ENCODE data around the gene CCDC188. TPM values are rescaled to one million over a fixed set of nuclear protein-coding genes. Genes with fewer than 3 reads are reported as not detected.

The CCDC188 gene
- total and polyA plus RNA-seq, 9 of the 15 experiments (the other 6 are each of a cell fraction or from before 2014, with no cell fraction given), result not detected

- peaks cover 59% of the 10 kb centered on the region for H3K36me3 ChIP-seq (ENCODE audit: control insufficient read depth, insufficient read depth, low read length)
- in situ Hi-C loops (cut with MboI) (loop anchor here (5.0 kb wide), 1 partner anchor 155 kb away; no protein-coding TSS in a partner anchor), intact Hi-C loops (cut with micrococcal nuclease) (no loop called here)
- H2AFZ ChIP-seq (ENCODE audit: low read depth, low read length), result no peak overlapping the region
- CTCF ChIA-PET (ENCODE audit: low intra/inter-chr PET ratio), result interaction anchor here (0.7 to 5.8 kb wide), 2 partner anchors 156 to 867 kb away, joined by 3 to 80 read pairs; no protein-coding TSS in a partner anchor
- H4K20me1 ChIP-seq (replicated peaks; ENCODE audit: control insufficient read depth, insufficient read depth, low read length), result peaks cover 71% of the 10 kb centered on the region
- DNase-seq (ENCODE audit: extremely low read depth in 1 of 4, low spot score in 3 of 4) (no peak), FAIRE-seq (no peak), ATAC-seq (peak; percentile 4)
- POLR2A ChIA-PET, result interaction anchor here (0.6 to 8.3 kb wide), 12 partner anchors 9 to 403 kb away, joined by 3 to 212 read pairs (median 3); partner anchors contain the start of genes COMT, RANBP1, TANGO2 and TRMT2A
- peaks cover 6 to 73% of the 10 kb centered on the region in 2 experiments for H3K4me1 ChIP-seq (replicated peaks in 1 of 2; ENCODE audit: control insufficient read depth in 2 of 2, insufficient read depth in 2 of 2, low read length in 2 of 2)
- no peaks in the 10 kb centered on the region for H3K27me3 ChIP-seq (ENCODE audit: control insufficient read depth in 2 of 2, insufficient read depth in 2 of 2, low read length in 2 of 2)
- peaks cover 4% of the 10 kb centered on the region for H3K9me1 ChIP-seq (ENCODE audit: control insufficient read depth, insufficient read depth, low read length)
- no peak overlapping the region for H3K4me3 ChIP-seq
- H3K79me2 ChIP-seq (ENCODE audit: control insufficient read depth, insufficient read depth, low read length), result peaks cover 30% of the 10 kb centered on the region
- no TSS peak for BruUV-seq (replicated peaks)
- H3K27ac ChIP-seq (ENCODE audit: extremely low read depth, low read depth, low read length), result no peak overlapping the region
- H3K4me2 ChIP-seq (ENCODE audit: insufficient read depth, low read length), result no peak overlapping the region
- WGBS (ENCODE audit: insufficient coverage, low coverage, missing lambda C conversion rate), result 90% methylated on average over 15 of the region's 15 CpGs
- peak overlapping the region in 1 of 2 experiments; percentile 71; a peak in 2 of 4 replicates for H3K9ac ChIP-seq (ENCODE audit: insufficient read depth in 1 of 2, low read depth in 2 of 2, low read length in 2 of 2)
- H3K9me3 ChIP-seq (replicated peaks; ENCODE audit: control insufficient read depth, insufficient read depth, low read depth, low read length), result no peaks in the 10 kb centered on the region
- TF ChIP-seq TGIF2 (CRISPR knock-in tag; IDR thresholded peaks at IDR 0.05) (no peak), NONO (IDR thresholded peaks at IDR 0.05; ENCODE audit: low read depth in 2 of 2, low read length in 1 of 2) (peak in 1 of 2 experiments; percentile 50; a peak in 1 of 4 replicates), RB1 (IDR thresholded peaks at IDR 0.05; ENCODE audit: low read depth) (peak; percentile 22; the same call in 1 of the 2 replicates), ZNF347 (CRISPR knock-in tag; IDR thresholded peaks at IDR 0.05; ENCODE audit: low read depth) (peak; percentile 51; the same call in 1 of the 2 replicates), RBM22 (IDR thresholded peaks at IDR 0.05; ENCODE audit: low read depth, low read length, poor library complexity, severe bottlenecking) (no peak), ETS1 (conservative IDR thresholded peaks at IDR 0.05; ENCODE audit: control insufficient read depth, low read depth, low read length) (0 out of 2 replicates have a peak, but pooled peaks have one; percentile 37), MED1 (CRISPR knock-in tag; IDR thresholded peaks at IDR 0.05; ENCODE audit: borderline replicate concordance) (no peak), WHSC1 (IDR thresholded peaks at IDR 0.05; ENCODE audit: low read length) (peak; percentile 79), ZNF589 (CRISPR knock-in tag; IDR thresholded peaks at IDR 0.05; ENCODE audit: low read depth) (no peak), MCM5 (IDR thresholded peaks at IDR 0.05; ENCODE audit: low read depth) (no peak), SUPT5H (IDR thresholded peaks at IDR 0.05) (peak; percentile 91), JUND (IDR thresholded peaks at IDR 0.05; ENCODE audit: borderline replicate concordance, low read depth, low read length) (no peak), JUND (tag; IDR thresholded peaks at IDR 0.05; ENCODE audit: borderline replicate concordance, low read depth, low read length) (0 out of 3 replicates have a peak, but pooled peaks have one; percentile 19), E2F4 (CRISPR knock-in tag; IDR thresholded peaks at IDR 0.05; ENCODE audit: low read depth) (no peak), THRB (CRISPR knock-in tag; conservative IDR thresholded peaks at IDR 0.05) (peak; percentile 82), RHOXF2B (CRISPR knock-in tag; conservative IDR thresholded peaks at IDR 0.05) (0 out of 2 replicates have a peak, but pooled peaks have one; percentile 20), KDM2B (CRISPR knock-in tag; IDR thresholded peaks at IDR 0.05) (no peak), SRF (CRISPR knock-in tag; IDR thresholded peaks at IDR 0.05) (no peak), ELF2 (CRISPR knock-in tag; IDR thresholded peaks at IDR 0.05) (0 out of 2 replicates have a peak, but pooled peaks have one; percentile 18)
Observed at GRCh38 chr22:20127318-20127868, 23.5 kb downstream of the CCDC188 start.
